Tibial nerve (tissue), 3 donors: ENCODE measurements around the gene CTNND2.

Source experiments
- CTCF ChIP-seq, 5 experiments: fragments of 200-600 bp in 3 of 5; fragments of 450-650 bp in 2 of 5; sonication (generic) in 3 of 5; IDR thresholded peaks; one replicate each; pipeline ENCODE4 v1.5.1; 2016 to 2019; ENCODE audit warnings: antibody characterized with exemption in 5 of 5, mild to moderate bottlenecking in 3 of 5, moderate library complexity in 2 of 5
- POLR2A ChIP-seq, 2 donors: fragments of 450-650 bp; IDR thresholded peaks; one replicate each; pipeline ENCODE4 v1.6.1; 2017; ENCODE audit warnings: antibody characterized with exemption in 2 of 2, mild to moderate bottlenecking in 2 of 2, moderate library complexity in 2 of 2

GRCh38 chr5:11760934-11761603 lies 143.2 kb downstream of the CTNND2 start:
- no peak for TF ChIP-seq CTCF (IDR thresholded peaks at IDR 0.05)
- no peak for TF ChIP-seq POLR2A (IDR thresholded peaks at IDR 0.05)
